ENCODE results near the gene PSMD4. TPM values are rescaled to one million over a fixed set of nuclear protein-coding genes. Genes with fewer than 3 reads are reported as not detected.

PSMD4 gene
- total RNA-seq, 1 experiment from 2014 or later = 207 TPM

DNA sequence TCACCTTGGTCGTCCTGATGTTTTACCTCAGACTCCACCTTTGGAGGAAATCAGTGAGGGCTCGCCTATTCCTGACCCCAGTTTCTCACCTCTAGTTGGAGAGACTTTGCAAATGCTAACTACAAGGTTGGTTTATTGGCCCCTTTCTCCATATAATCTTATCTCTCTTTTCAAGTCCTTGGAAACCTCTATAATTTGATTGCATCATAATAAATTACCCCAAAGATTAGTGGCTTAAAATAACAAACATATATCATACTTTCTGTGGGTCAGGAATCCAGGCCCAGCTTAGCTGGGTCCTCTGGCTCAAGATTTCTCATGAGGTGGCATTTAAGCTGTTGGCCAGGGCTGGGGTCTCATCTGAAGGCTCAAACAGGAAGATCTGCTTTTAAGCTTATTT lies 12.1 kb upstream of the PSMD4 start:
- DNase-seq = no peak
- H3T11ph ChIP-seq (ENCODE audit: low read length) = no peak overlapping the region
- H2BK20ac ChIP-seq (ENCODE audit: low read depth, low read length, poor library complexity, severe bottlenecking) = no peak overlapping the region
- H4K8ac ChIP-seq (replicated peaks; ENCODE audit: insufficient read length, low read depth, low read length) = no peak overlapping the region
- H3K4me1 Mint-ChIP-seq = no peaks in the 10 kb centered on the region
- no peaks in the 10 kb centered on the region for H3K23me2 ChIP-seq (ENCODE audit: insufficient read length, low read depth, low read length, poor library complexity, severe bottlenecking)
- no peak overlapping the region for H2AFZ ChIP-seq (ENCODE audit: low read length)
- H3K4me1 ChIP-seq (ENCODE audit: insufficient read depth, low read length) = no peaks in the 10 kb centered on the region
- no peak overlapping the region; a peak in 1 of 7 replicates for H3K27ac Mint-ChIP-seq
- no peak overlapping the region for H3K4ac ChIP-seq (ENCODE audit: low read depth, low read length)
- WGBS (ENCODE audit: extremely low coverage, insufficient read length, low lambda C conversion rate) = no CpG with 5 or more reads among the region's 2 CpGs
- no peak overlapping the region for H3K14ac ChIP-seq (ENCODE audit: insufficient read depth, low read length)
- no peaks in the 10 kb centered on the region for H3K79me1 ChIP-seq (ENCODE audit: insufficient read depth, low read depth, low read length, poor library complexity, severe bottlenecking)
- H3K36me3 Mint-ChIP-seq (ENCODE audit: insufficient read depth in 1 of 3, low read depth in 3 of 3) = peaks cover 61 to 98% (median 93%) of the 10 kb centered on the region in 3 experiments
- H2BK120ac ChIP-seq (ENCODE audit: low read depth, low read length, poor library complexity, severe bottlenecking) = no peak overlapping the region
- H3K27me3 ChIP-seq (ENCODE audit: insufficient read depth, low read length) = no peaks in the 10 kb centered on the region
- H3K27me3 Mint-ChIP-seq (ENCODE audit: low read depth) = no peaks in the 10 kb centered on the region
- H2AK5ac ChIP-seq (ENCODE audit: insufficient read length, low read length) = no peak overlapping the region
- H2BK12ac ChIP-seq (ENCODE audit: insufficient read length, low read depth, low read length) = no peak overlapping the region
- no peak overlapping the region for H4K91ac ChIP-seq (ENCODE audit: insufficient read length, low read depth, low read length)
- H3K4me2 ChIP-seq (ENCODE audit: insufficient read depth, insufficient read length, low read length) = no peak overlapping the region
- no peak overlapping the region for H3K27ac ChIP-seq (ENCODE audit: insufficient read length, low read depth, low read length)
- H3K9me3 ChIP-seq (ENCODE audit: control insufficient read depth, low read depth, low read length) = no peaks in the 10 kb centered on the region
- H2BK5ac ChIP-seq (ENCODE audit: insufficient read length, low read length) = no peak overlapping the region
- no peak overlapping the region for H3K56ac ChIP-seq (ENCODE audit: insufficient read length, low read depth, low read length)
- no peak overlapping the region for H3K23ac ChIP-seq (ENCODE audit: insufficient read length, low read depth, low read length)
- no peak overlapping the region for H2BK15ac ChIP-seq (ENCODE audit: low read depth, low read length)
- no peaks in the 10 kb centered on the region for H4K20me1 ChIP-seq (ENCODE audit: control insufficient read depth, insufficient read depth, insufficient read length)
- no peaks in the 10 kb centered on the region for H3K9me3 Mint-ChIP-seq
- no peak overlapping the region for H3K4me3 Mint-ChIP-seq
- H3K18ac ChIP-seq (ENCODE audit: insufficient read length, low read depth, low read length) = no peak overlapping the region
- TF ChIP-seq, protein P1, sequence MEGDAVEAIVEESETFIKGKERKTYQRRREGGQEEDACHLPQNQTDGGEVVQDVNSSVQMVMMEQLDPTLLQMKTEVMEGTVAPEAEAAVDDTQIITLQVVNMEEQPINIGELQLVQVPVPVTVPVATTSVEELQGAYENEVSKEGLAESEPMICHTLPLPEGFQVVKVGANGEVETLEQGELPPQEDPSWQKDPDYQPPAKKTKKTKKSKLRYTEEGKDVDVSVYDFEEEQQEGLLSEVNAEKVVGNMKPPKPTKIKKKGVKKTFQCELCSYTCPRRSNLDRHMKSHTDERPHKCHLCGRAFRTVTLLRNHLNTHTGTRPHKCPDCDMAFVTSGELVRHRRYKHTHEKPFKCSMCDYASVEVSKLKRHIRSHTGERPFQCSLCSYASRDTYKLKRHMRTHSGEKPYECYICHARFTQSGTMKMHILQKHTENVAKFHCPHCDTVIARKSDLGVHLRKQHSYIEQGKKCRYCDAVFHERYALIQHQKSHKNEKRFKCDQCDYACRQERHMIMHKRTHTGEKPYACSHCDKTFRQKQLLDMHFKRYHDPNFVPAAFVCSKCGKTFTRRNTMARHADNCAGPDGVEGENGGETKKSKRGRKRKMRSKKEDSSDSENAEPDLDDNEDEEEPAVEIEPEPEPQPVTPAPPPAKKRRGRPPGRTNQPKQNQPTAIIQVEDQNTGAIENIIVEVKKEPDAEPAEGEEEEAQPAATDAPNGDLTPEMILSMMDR (conservative IDR thresholded peaks at IDR 0.05) = no peak
- no peaks in the 10 kb centered on the region for H3K79me2 ChIP-seq (ENCODE audit: insufficient read depth, low read length)
- H3K9ac ChIP-seq (ENCODE audit: extremely low read depth, insufficient read length, low read length) = no peak overlapping the region
- no peak overlapping the region for H4K5ac ChIP-seq (ENCODE audit: insufficient read length, low read depth, low read length)

Data from H9 (cell line).